Glutamatergic neuron (in vitro differentiated cells): ENCODE data around the gene PRRT1B. TPM values are rescaled to one million over a fixed set of nuclear protein-coding genes. Genes with fewer than 3 reads are reported as not detected.

ENCODE experiments used
- DNase-seq: peaks from one replicate; pipeline ENCODE4 v3.0.0; 2022
- H3K27ac Mint-ChIP-seq: one replicate; pipeline ENCODE4 v1.8.0; 2020; ENCODE audit warnings: mild to moderate bottlenecking, mixed read lengths, inconsistent platforms; ENCODE audit not compliant: unreplicated experiment
- H3K27me3 Mint-ChIP-seq: one replicate; pipeline ENCODE4 v1.8.0; 2020; ENCODE audit warnings: mild to moderate bottlenecking, moderate library complexity, mixed read lengths, inconsistent platforms; ENCODE audit not compliant: unreplicated experiment
- H3K36me3 Mint-ChIP-seq: one replicate; pipeline ENCODE4 v1.8.0; 2020; ENCODE audit warnings: mild to moderate bottlenecking, mixed read lengths, inconsistent platforms; ENCODE audit not compliant: unreplicated experiment
- H3K4me1 Mint-ChIP-seq: one replicate; pipeline ENCODE4 v1.8.0; 2020; ENCODE audit warnings: mild to moderate bottlenecking, low read depth, mixed read lengths, inconsistent platforms; ENCODE audit not compliant: unreplicated experiment
- H3K4me3 Mint-ChIP-seq: one replicate; pipeline ENCODE4 v1.8.0; 2020; ENCODE audit warnings: mild to moderate bottlenecking, mixed read lengths, inconsistent platforms; ENCODE audit not compliant: unreplicated experiment
- H3K9me3 Mint-ChIP-seq: one replicate; pipeline ENCODE4 v1.8.0; 2020; ENCODE audit warnings: mild to moderate bottlenecking, moderate library complexity, mixed read lengths, inconsistent platforms; ENCODE audit not compliant: unreplicated experiment
- total RNA-seq: library from RNA; stranded (reverse); fragmentation: NEBNext Ultra II Directional; extraction: Animal tissue kit (Norgen Biotek cat#: 25700); gene quantifications from one replicate; pipeline ENCODE4 v1.2.1, GENCODE V29; 2021; ENCODE audit not compliant: unreplicated experiment
- TF ChIP-seq, protein P1 (sequence below): fragments of 200-600 bp; sonication (generic); IDR thresholded peaks from one replicate; pipeline ENCODE4 v1.5.0; 2021; ENCODE audit not compliant: partially characterized antibody, unreplicated experiment

Gene PRRT1B
- total RNA-seq, 1 donor from 2014 or later = not detected

DNA sequence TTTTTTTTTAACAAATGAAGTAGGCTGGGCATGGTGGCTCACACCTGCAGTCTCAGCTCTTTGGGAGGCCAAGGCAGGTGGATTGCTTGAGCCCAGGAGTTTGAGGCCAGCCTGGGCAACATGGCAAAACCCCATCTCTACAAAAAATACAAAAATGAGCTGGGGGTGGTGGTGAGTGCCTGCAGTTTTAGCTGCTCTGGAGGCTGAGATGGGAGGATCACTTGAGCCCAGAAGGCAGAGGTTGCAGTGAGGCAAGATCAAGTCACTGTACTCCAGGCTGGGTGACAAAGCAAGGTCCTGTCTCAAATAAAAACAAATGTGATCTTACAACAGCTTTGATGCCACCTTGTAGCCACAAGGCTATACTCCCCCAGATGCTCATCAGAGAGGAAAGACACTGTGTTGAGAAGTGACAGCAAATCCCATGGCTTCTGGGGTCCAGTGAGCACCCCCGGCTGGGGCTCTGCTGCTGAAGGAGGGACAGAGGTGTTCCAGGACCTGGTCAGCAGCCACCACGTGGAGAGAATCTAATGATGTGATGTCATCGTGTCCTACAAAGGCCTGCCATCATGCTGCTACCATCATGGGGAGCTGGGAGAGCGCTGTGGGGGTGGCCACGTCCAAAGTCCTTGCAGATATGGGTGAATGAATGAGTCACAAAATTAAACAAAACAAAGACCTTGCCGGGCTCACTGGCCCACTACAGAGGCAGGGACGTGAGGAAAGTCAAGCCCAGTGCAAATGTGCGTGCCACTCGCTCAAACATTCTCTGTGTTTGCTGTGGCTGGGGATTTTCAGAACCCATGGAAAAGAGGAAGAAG, 60.7 kb downstream of the PRRT1B start:
- no peak overlapping the region for H3K4me3 Mint-ChIP-seq
- TF ChIP-seq, protein P1, sequence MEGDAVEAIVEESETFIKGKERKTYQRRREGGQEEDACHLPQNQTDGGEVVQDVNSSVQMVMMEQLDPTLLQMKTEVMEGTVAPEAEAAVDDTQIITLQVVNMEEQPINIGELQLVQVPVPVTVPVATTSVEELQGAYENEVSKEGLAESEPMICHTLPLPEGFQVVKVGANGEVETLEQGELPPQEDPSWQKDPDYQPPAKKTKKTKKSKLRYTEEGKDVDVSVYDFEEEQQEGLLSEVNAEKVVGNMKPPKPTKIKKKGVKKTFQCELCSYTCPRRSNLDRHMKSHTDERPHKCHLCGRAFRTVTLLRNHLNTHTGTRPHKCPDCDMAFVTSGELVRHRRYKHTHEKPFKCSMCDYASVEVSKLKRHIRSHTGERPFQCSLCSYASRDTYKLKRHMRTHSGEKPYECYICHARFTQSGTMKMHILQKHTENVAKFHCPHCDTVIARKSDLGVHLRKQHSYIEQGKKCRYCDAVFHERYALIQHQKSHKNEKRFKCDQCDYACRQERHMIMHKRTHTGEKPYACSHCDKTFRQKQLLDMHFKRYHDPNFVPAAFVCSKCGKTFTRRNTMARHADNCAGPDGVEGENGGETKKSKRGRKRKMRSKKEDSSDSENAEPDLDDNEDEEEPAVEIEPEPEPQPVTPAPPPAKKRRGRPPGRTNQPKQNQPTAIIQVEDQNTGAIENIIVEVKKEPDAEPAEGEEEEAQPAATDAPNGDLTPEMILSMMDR = no peak
- peaks cover 10% of the 10 kb centered on the region for H3K9me3 Mint-ChIP-seq
- peaks cover 18% of the 10 kb centered on the region for H3K36me3 Mint-ChIP-seq
- H3K27ac Mint-ChIP-seq = no peak overlapping the region
- peaks cover 16% of the 10 kb centered on the region for H3K27me3 Mint-ChIP-seq
- H3K4me1 Mint-ChIP-seq = peaks cover 47% of the 10 kb centered on the region
- no peak for DNase-seq

DNA sequence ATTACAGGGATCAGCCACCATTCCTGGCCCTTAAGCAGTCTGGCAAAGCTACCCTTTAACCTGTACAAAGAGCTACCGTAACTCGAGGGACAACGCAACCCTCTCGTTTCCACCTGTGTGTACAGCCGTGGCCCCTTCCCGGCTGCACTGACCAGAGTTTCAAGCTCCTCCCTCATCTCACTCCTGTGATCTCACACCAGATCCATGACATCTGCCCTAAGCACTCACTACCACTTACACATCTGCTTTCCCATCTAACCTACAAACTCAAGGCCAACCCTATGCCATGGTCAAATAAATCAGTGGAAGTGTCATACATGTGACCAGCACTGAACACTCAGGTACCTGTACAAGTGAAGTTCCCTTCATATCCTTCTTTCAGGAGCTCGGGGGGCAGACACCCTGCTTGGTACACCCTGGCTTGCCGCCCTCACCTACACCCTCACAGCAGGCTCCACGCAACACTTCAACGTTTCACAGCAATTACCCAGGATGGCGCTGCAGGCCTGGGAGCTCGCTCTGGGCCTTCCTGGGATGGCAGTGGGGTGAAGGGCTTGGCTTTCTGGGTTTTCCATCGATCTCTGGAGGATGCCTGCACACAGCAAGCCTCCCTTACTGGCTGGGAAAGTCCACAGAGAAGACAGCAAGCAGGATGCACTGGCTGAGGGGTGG, 61.7 kb downstream of the PRRT1B start:
- H3K27me3 Mint-ChIP-seq = peaks cover 14% of the 10 kb centered on the region
- peaks cover 45% of the 10 kb centered on the region for H3K4me1 Mint-ChIP-seq
- H3K27ac Mint-ChIP-seq = peak overlapping the region; percentile 9
- H3K9me3 Mint-ChIP-seq = peaks cover 13% of the 10 kb centered on the region
- H3K4me3 Mint-ChIP-seq = no peak overlapping the region
- TF ChIP-seq, protein P1 = no peak
- no peak for DNase-seq
- peaks cover 8% of the 10 kb centered on the region for H3K36me3 Mint-ChIP-seq

DNA sequence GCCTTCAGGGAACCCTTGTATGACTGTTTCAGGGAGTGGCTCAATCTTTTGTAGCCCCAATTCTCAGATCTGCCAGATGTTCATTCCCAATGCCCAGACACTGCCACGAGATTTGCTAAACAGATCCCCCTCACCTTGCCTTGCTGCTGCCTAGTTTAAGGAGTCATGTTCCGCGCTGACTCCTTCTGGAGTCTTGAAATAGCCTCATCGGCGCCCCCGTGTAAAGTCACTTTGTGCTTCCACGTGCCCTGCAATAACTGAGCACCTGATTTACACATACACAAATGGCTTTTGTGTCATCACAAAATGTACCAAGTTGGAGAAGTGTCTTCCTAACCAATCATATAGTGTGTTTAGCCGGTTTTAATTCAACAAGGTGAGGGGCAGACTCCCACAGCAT, 62.3 kb downstream of the PRRT1B start:
- DNase-seq = no peak
- TF ChIP-seq, protein P1 = no peak
- peak overlapping the region; percentile 72 for H3K27ac Mint-ChIP-seq
- H3K27me3 Mint-ChIP-seq = peaks cover 14% of the 10 kb centered on the region
- H3K36me3 Mint-ChIP-seq = peaks cover 5% of the 10 kb centered on the region
- peaks cover 14% of the 10 kb centered on the region for H3K9me3 Mint-ChIP-seq
- H3K4me1 Mint-ChIP-seq = peaks cover 46% of the 10 kb centered on the region
- no peak overlapping the region for H3K4me3 Mint-ChIP-seq

DNA sequence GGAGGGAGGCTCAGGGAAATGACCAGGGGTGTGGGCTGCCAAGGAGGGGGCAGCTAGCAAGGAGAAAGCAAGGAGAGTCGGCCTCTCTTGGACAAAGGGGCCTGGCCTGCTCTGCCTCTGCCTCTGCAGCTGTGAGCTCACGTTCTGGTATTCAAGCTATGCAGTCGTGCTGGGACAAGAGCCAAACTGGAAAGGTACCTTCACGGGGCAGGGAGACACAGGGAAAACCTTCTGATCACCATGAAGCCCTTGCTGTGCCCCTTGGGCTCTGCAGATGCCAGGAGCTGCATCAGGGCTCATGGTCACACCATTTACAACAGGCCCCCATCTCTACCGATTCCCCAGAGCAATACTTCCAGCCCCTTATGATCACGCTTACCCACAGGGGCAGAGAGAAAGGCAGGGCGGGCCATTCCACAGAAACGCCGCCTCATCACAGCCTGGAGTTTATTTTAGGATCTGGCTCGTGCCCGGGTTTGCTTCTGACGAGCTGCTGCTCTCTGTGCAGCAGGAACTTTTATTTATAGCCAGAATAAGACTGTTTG, 63.2 kb downstream of the PRRT1B start:
- Mint-ChIP-seq H3K4me1 (peaks cover 56% of the 10 kb centered on the region), H3K27ac (peak overlapping the region; percentile 79), H3K4me3 (no peak overlapping the region), H3K36me3 (peaks cover 5% of the 10 kb centered on the region), H3K9me3 (peaks cover 15% of the 10 kb centered on the region), H3K27me3 (peaks cover 12% of the 10 kb centered on the region)
- DNase-seq = no peak
- TF ChIP-seq, protein P1 = no peak

Other genes starting within 250 kb of the PRRT1B start
- 489 TPM for gene PRRC2B, start 151.4 kb upstream of the PRRT1B start, total RNA-seq
- gene POMT1, start 42.6 kb upstream of the PRRT1B start, total RNA-seq = 108 TPM
- 24.8 TPM for gene UCK1, start 14.3 kb upstream of the PRRT1B start, total RNA-seq
- 319 TPM for gene RAPGEF1, start 194.6 kb downstream of the PRRT1B start, total RNA-seq